Endothelial cell (in vitro differentiated cells): Measurements from ENCODE around the gene KDM4B. TPM values are rescaled to one million over a fixed set of nuclear protein-coding genes. Genes with fewer than 3 reads are reported as not detected.

Source experiments
- DNase-seq: peaks from one replicate; pipeline ENCODE4 v3.0.0; 2021; ENCODE audit warnings: low spot score
- H3K27ac Mint-ChIP-seq: one replicate; pipeline ENCODE4 v1.8.0; 2021; ENCODE audit warnings: mixed read lengths, inconsistent platforms; ENCODE audit not compliant: unreplicated experiment
- H3K27me3 Mint-ChIP-seq: one replicate; pipeline ENCODE4 v1.8.0; 2021; ENCODE audit warnings: mild to moderate bottlenecking, moderate library complexity, mixed read lengths, inconsistent platforms; ENCODE audit not compliant: unreplicated experiment
- H3K36me3 Mint-ChIP-seq: one replicate; pipeline ENCODE4 v1.8.0; 2021; ENCODE audit warnings: mild to moderate bottlenecking, low read depth, mixed read lengths, inconsistent platforms; ENCODE audit not compliant: unreplicated experiment
- H3K4me1 Mint-ChIP-seq: one replicate; pipeline ENCODE4 v1.8.0; 2021; ENCODE audit warnings: mild to moderate bottlenecking, mixed read lengths, inconsistent platforms; ENCODE audit not compliant: unreplicated experiment
- H3K4me3 Mint-ChIP-seq: one replicate; pipeline ENCODE4 v1.8.0; 2021; ENCODE audit warnings: mild to moderate bottlenecking, mixed read lengths, inconsistent platforms; ENCODE audit not compliant: unreplicated experiment
- H3K9me3 Mint-ChIP-seq: one replicate; pipeline ENCODE4 v1.8.0; 2021; ENCODE audit warnings: mixed read lengths, inconsistent platforms; ENCODE audit not compliant: unreplicated experiment
- CTCF ChIP-seq: fragments of 200-600 bp; sonication (generic); IDR thresholded peaks from one replicate; pipeline ENCODE4 v1.5.0; 2021; ENCODE audit warnings: antibody characterized with exemption; ENCODE audit not compliant: unreplicated experiment
- total RNA-seq: library from RNA; stranded (reverse); fragmentation: NEBNext Ultra II Directional; extraction: Animal tissue kit (Norgen Biotek cat#: 25700); gene quantifications from one replicate; pipeline ENCODE4 v1.2.1, GENCODE V29; 2021; ENCODE audit not compliant: unreplicated experiment

KDM4B gene
- total RNA-seq, 1 donor from 2014 or later = 42.4 TPM

DNA sequence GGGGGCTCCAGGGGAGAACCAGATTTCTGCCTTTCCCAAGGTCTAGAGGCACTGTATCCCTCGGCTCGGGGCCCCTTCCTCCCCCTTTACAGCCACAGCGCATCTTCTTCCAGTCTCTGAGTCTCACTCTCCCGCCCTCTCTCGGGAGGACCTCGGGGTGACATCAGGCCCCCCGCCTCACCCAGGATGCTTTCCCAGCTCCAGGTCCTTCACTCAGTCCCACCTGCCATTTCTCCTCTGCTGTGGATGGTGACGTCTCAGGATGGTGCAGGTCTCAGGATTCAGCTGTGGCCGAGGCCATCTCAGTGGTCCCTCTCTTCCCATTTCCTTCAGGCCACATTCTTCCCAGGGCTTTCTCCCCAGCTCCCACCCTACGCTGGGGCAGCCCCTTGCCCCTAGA lies 13.6 kb upstream of the KDM4B start:
- Mint-ChIP-seq H3K36me3 (peaks cover 7% of the 10 kb centered on the region), H3K27ac (no peak overlapping the region)

GRCh38 chr19:4957981-4958380 lies 10.9 kb upstream of the KDM4B start:
- Mint-ChIP-seq H3K4me1 (no peaks in the 10 kb centered on the region), H3K36me3 (peaks cover 7% of the 10 kb centered on the region)

More for the DNA sequence above, 13.6 kb upstream of the KDM4B start:
- Mint-ChIP-seq H3K9me3 (no peaks in the 10 kb centered on the region), H3K27me3 (peaks cover 4% of the 10 kb centered on the region), H3K4me3 (no peak overlapping the region), H3K4me1 (no peaks in the 10 kb centered on the region)
- TF ChIP-seq CTCF = no peak
- DNase-seq = no peak

GRCh38 chr19:4962085-4962619 lies 6.8 kb upstream of the KDM4B start:
- Mint-ChIP-seq H3K36me3 (peaks cover 4% of the 10 kb centered on the region), H3K27ac (no peak overlapping the region), H3K27me3 (peaks cover 4% of the 10 kb centered on the region), H3K4me1 (no peaks in the 10 kb centered on the region), H3K9me3 (no peaks in the 10 kb centered on the region), H3K4me3 (no peak overlapping the region)
- no peak for TF ChIP-seq CTCF
- DNase-seq = no peak

More at GRCh38 chr19:4957981-4958380, 10.9 kb upstream of the KDM4B start:
- Mint-ChIP-seq H3K27me3 (peaks cover 4% of the 10 kb centered on the region), H3K4me3 (no peak overlapping the region), H3K27ac (no peak overlapping the region), H3K9me3 (no peaks in the 10 kb centered on the region)
- DNase-seq = no peak
- TF ChIP-seq CTCF = no peak

GRCh38 chr19:4965061-4965460 lies 3.9 kb upstream of the KDM4B start:
- Mint-ChIP-seq H3K27ac (no peak overlapping the region), H3K27me3 (peaks cover 5% of the 10 kb centered on the region), H3K9me3 (no peaks in the 10 kb centered on the region), H3K4me3 (no peak overlapping the region), H3K36me3 (peaks cover 4% of the 10 kb centered on the region), H3K4me1 (peaks cover 5% of the 10 kb centered on the region)
- no peak for DNase-seq
- TF ChIP-seq CTCF = no peak

DNA sequence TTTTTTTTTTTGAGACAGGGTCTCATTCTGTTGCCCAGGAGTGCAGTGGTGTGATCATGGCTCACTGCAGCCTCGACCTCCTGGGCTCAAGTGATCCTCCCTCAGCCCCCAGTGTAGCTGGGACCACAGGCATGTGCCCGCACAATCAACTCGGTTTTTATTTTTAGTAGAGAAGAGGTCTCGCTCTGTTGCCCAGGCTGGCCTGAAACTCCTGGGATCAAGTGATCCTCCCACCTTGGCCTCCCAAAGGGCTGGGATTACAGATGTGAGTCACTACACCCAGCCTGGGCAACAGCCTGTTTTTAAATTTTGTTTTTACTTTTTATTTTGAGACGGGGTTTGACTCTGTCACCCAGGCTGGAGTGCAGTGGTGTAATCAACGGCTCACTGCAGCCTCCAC lies 2.3 kb upstream of the KDM4B start:
- no peak for TF ChIP-seq CTCF
- Mint-ChIP-seq H3K4me1 (peaks cover 20% of the 10 kb centered on the region), H3K27me3 (peaks cover 11% of the 10 kb centered on the region), H3K27ac (no peak overlapping the region), H3K36me3 (peaks cover 4% of the 10 kb centered on the region), H3K9me3 (no peaks in the 10 kb centered on the region), H3K4me3 (no peak overlapping the region)
- DNase-seq = no peak
